Fibroblast of gingiva (primary cell): Measurements from ENCODE around the gene FAM50B.

Experiments
- DNase-seq: peaks from one replicate; pipeline ENCODE4 v3.0.0-alpha.2; 2011; ENCODE audit warnings: low read depth

FAM50B gene

GRCh38 chr6:3848925-3849605 lies at the start of gene FAM50B:
Gene FAM50B, plus strand, starts transcription at chr6:3849373. Its CDS starts 439 bp downstream, at chr6:3849812.
- peak; percentile 93 for DNase-seq

GRCh38 chr6:3799719-3800118 lies 49.5 kb upstream of the FAM50B start:
- DNase-seq, result no peak

GRCh38 chr6:3800850-3801591 lies 48.2 kb upstream of the FAM50B start:
- no peak for DNase-seq

GRCh38 chr6:3801960-3802359 lies 47.2 kb upstream of the FAM50B start:
- no peak for DNase-seq

- peak; percentile 95 for DNase-seq
These were observed 45.3 kb upstream of the FAM50B start for GRCh38 chr6:3803627-3804468.

- DNase-seq, result no peak
These were observed 44.2 kb upstream of the FAM50B start for GRCh38 chr6:3804964-3805363.

- no peak for DNase-seq
These were observed 43.6 kb upstream of the FAM50B start for GRCh38 chr6:3805448-3806123.

- DNase-seq, result no peak
These were observed 42.8 kb upstream of the FAM50B start for GRCh38 chr6:3806169-3806922.

- DNase-seq, result no peak
These were observed 41.0 kb upstream of the FAM50B start for GRCh38 chr6:3808199-3808598.

GRCh38 chr6:3808759-3809514 lies 40.2 kb upstream of the FAM50B start:
- peak; percentile 86 for DNase-seq

GRCh38 chr6:3809515-3809891 lies 39.7 kb upstream of the FAM50B start:
- DNase-seq, result no peak

GRCh38 chr6:3809982-3810381 lies 39.2 kb upstream of the FAM50B start:
- DNase-seq, result no peak

- DNase-seq, result no peak
These were observed 38.0 kb upstream of the FAM50B start for GRCh38 chr6:3811191-3811590.

- no peak for DNase-seq
These were observed 36.6 kb upstream of the FAM50B start for GRCh38 chr6:3812596-3812995.

GRCh38 chr6:3813150-3813780 lies 35.9 kb upstream of the FAM50B start:
- no peak for DNase-seq

- no peak for DNase-seq
These were observed 35.3 kb upstream of the FAM50B start for GRCh38 chr6:3813918-3814317.

- DNase-seq, result no peak
These were observed 34.6 kb upstream of the FAM50B start for GRCh38 chr6:3814539-3814938.

GRCh38 chr6:3816251-3816650 lies 32.9 kb upstream of the FAM50B start:
- DNase-seq, result no peak

- DNase-seq, result peak; percentile 42
These were observed 29.7 kb upstream of the FAM50B start for GRCh38 chr6:3819161-3820110.
